CD4-positive, alpha-beta T cell treated with Interleukin-6 for 4 hours (primary cell): ENCODE data around the gene SPTBN2.

ENCODE experiments used
- DNase-seq: peaks from one replicate; pipeline ENCODE4 v3.0.0-alpha.2; 2020; ENCODE audit warnings: mixed read lengths

Gene SPTBN2

DNA sequence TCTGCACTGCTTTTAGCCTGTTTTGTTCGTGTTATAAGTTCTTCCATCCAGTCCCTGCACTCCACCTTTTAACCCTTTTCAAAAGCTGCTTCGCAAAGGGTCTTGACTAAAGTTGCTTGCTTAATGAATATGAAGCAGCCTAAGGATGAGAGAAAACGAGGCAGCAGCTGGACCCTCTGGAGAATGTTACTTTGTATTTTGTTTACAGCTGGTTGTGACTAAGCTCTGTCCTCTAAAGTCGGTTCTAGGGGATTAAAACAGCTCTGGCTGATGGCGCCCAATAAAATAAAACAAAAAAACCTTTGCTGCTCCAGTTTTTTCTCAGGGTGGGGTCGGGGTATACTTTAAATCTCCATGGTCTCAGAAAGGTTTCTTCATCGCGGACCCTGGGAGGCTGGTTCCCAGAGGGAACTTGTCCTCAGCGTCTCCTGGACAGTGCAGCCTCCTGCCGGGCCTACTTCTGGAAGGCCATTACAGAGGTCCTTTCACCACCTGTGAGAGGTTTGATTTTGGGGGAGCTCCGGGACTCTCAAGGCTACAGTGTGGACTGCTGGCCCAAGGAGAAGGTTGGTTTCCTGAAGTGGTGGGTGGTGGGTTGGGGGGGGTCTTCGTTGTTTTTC is 91.3 kb downstream of the SPTBN2 start:
- no peak for DNase-seq

DNA sequence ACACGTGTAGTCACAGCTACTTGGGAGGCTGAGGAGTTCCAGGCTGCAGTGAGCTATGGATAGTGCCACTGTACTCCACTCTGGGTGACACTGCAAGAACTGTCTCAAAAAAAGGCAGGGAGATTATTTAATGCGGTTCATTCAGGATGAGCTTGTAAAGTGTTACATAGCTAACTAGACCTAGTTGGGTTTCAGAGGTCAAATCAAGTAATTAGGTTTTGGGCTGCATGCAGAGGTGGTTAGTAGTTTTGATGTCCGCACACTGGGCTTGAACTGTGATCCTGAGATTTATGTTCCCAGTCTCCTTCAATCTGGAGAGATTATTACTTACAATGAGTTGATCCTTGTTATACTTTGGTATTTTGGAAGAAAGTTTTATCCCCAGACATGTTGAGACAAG is 92.6 kb downstream of the SPTBN2 start:
- DNase-seq = no peak
